Naive thymus-derived CD4-positive, alpha-beta T cell (primary cell): Measurements from ENCODE around the gene NPS. TPM values are rescaled to one million over a fixed set of nuclear protein-coding genes. Genes with fewer than 3 reads are reported as not detected.

Experiments used
- ATAC-seq: fragments of 150-1000 bp; cut with Tn5 transposase; 2 replicates; pipeline ENCODE4 v1.10.0; 2021; ENCODE audit warnings: mild to moderate bottlenecking, moderate library complexity
- CTCF ChIA-PET: fragments of 350-600 bp; sonication (Branson Sonifier 250); formaldehyde crosslinking; loops from one replicate; lab custom pipeline; 2021; ENCODE audit warnings: antibody characterized with exemption; lab: Charles Lee
- POLR2A ChIA-PET: fragments of 350-600 bp; sonication (Branson Sonifier 250); formaldehyde crosslinking; loops from one replicate; lab custom pipeline; 2021; ENCODE audit warnings: antibody characterized with exemption, inconsistent platforms; lab: Charles Lee
- DNase-seq, 9 donors: peaks; one replicate each; pipeline versions ENCODE4 v3.0.0 to v3.0.0-alpha.2; 2020 to 2022; ENCODE audit warnings: mixed read lengths in 1 of 9
- H3K27ac ChIP-seq: one replicate; pipeline ENCODE4 v1.7.0; 2013; ENCODE audit warnings: mild to moderate bottlenecking, low read depth, low read length, moderate library complexity
- H3K27me3 ChIP-seq, 2 donors: one replicate each; pipeline ENCODE4 v1.7.0; 2013; ENCODE audit warnings: low read length in 2 of 2, mild to moderate bottlenecking in 2 of 2, moderate library complexity in 2 of 2; ENCODE audit not compliant: control insufficient read depth in 2 of 2, insufficient read depth in 2 of 2
- H3K36me3 ChIP-seq, 3 experiments: 1 replicate in 2 of 3; 2 replicates in 1 of 3; pipeline ENCODE4 v1.7.0; 2013; ENCODE audit warnings: low read length in 3 of 3, mild to moderate bottlenecking in 3 of 3, moderate library complexity in 1 of 3; ENCODE audit not compliant: insufficient read depth in 3 of 3, control insufficient read depth in 2 of 3
- H3K4me1 ChIP-seq, 2 donors: one replicate each; pipeline ENCODE4 v1.7.0; 2013; ENCODE audit warnings: low read length in 2 of 2, mild to moderate bottlenecking in 2 of 2, moderate library complexity in 1 of 2; ENCODE audit not compliant: control insufficient read depth in 2 of 2, insufficient read depth in 2 of 2
- H3K4me3 ChIP-seq: 2 replicates; pipeline ENCODE4 v1.7.0; 2013; ENCODE audit warnings: mild to moderate bottlenecking, low read length
- H3K9me3 ChIP-seq, 3 experiments: 1 replicate in 2 of 3; 2 replicates in 1 of 3; pipeline ENCODE4 v1.7.0; 2013; ENCODE audit warnings: low read length in 3 of 3; ENCODE audit not compliant: control insufficient read depth in 2 of 3
- H3K27ac Mint-ChIP-seq, 9 donors: one replicate each; pipeline ENCODE4 v1.8.0; 2020 to 2022; ENCODE audit warnings: mixed read lengths in 9 of 9, mild to moderate bottlenecking in 8 of 9, moderate library complexity in 5 of 9, inconsistent platforms in 2 of 9
- H3K27me3 Mint-ChIP-seq, 5 donors: one replicate each; pipeline ENCODE4 v1.8.0; 2021 to 2022; ENCODE audit warnings: mixed read lengths in 5 of 5, mild to moderate bottlenecking in 1 of 5
- H3K36me3 Mint-ChIP-seq, 5 donors: one replicate each; pipeline ENCODE4 v1.8.0; 2020 to 2022; ENCODE audit warnings: mixed read lengths in 5 of 5, mild to moderate bottlenecking in 3 of 5, inconsistent platforms in 1 of 5
- H3K4me1 Mint-ChIP-seq, 7 donors: one replicate each; pipeline ENCODE4 v1.8.0; 2020 to 2022; ENCODE audit warnings: mixed read lengths in 7 of 7, mild to moderate bottlenecking in 3 of 7, inconsistent platforms in 1 of 7
- H3K4me3 Mint-ChIP-seq, 10 donors: one replicate each; pipeline ENCODE4 v1.8.0; 2020 to 2022; ENCODE audit warnings: mild to moderate bottlenecking in 10 of 10, mixed read lengths in 10 of 10, moderate library complexity in 6 of 10, inconsistent platforms in 2 of 10
- H3K9me3 Mint-ChIP-seq, 11 donors: one replicate each; pipeline ENCODE4 v1.8.0; 2020 to 2022; ENCODE audit warnings: mixed read lengths in 11 of 11, mild to moderate bottlenecking in 4 of 11, inconsistent platforms in 1 of 11, moderate library complexity in 1 of 11
- intact Hi-C, 2 donors: fragments of 100-400 bp; cut with micrococcal nuclease; formaldehyde crosslinking; loops; one replicate each; pipeline ENCODE4 v1.15.1; 2023
- polyA plus RNA-seq, 2 donors: library from polyadenylated mRNA; unstranded; fragments of 300-500 nt; fragmentation: Illumina TruSeq; gene quantifications; one replicate each; pipeline ENCODE4 v1.2.3, GENCODE V29; 2021
- total RNA-seq, 6 experiments: library from RNA in 5 of 6; stranded (reverse) in 5 of 6; gene quantifications; 1 replicate in 5 of 6; 2 replicates in 1 of 6; pipeline ENCODE4 v1.2.3 and lab custom pipeline; 2021 to 2026

The NPS gene
- total and polyA plus RNA-seq, 7 experiments from 2014 or later, result not detected

DNA sequence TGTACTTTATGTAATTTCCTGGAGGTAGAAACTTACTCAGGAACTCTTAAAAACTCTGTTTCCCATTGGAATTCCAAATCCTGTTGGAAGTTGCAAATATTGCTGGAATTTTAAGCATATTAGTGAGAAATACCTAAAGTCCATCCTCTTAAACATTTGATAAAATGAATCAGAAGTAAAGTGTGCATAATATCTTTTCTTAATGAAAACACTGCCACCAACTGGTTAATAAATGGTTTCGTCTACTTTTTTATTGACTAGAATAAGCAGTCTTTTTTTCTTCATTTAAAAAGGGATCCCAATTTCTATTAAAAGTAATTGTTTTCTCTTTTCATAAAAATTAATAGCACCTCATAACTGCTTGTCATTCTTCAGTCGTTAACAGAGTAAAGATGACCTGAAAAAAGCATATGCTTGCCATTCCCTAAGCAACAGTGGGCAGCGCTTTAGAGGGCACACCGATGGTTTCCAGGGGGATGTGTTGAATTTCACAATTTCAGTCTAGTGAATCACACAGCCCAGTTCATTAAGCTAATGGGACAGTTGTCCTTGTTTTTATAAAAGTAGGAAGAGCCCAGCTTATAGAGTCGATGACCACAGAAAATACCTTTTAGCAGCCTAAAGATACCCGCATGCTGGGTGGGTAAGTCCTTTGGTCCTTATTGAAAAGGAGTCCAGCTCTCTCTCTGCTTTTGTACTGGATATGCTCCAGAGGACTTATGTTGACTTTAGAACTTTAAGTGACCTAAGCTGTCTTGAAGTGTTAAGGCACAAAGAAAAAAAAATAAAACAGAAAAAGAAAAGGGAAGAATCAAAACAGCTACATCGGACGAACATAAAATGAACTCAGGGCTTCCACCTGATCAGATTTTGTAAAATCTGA, 28.5 kb downstream of the NPS start:
- peaks cover 0 to 28% (median 20%) of the 10 kb centered on the region in 5 donors for H3K27me3 Mint-ChIP-seq
- intact Hi-C loops, result loop anchor here in 1 of 2 donors (5.0 kb wide), 1 partner anchor 1710 kb away; no protein-coding TSS in a partner anchor
- CTCF ChIA-PET, result no interaction called here

GRCh38 chr10:127578259-127578960, 29.3 kb downstream of the NPS start:
- ChIA-PET POLR2A (no interaction called here), CTCF (no interaction called here)

More for the DNA sequence above, 28.5 kb downstream of the NPS start:
- Histone ChIP-seq H3K9me3 (no peaks in the 10 kb centered on the region), H3K4me1 (no peaks in the 10 kb centered on the region), H3K36me3 (no peaks in the 10 kb centered on the region), H3K27me3 (no peaks in the 10 kb centered on the region), H3K4me3 (no peak overlapping the region), H3K27ac (no peak overlapping the region)
- H3K4me3 Mint-ChIP-seq, result no peak overlapping the region
- POLR2A ChIA-PET, result no interaction called here
- no peak overlapping the region for H3K27ac Mint-ChIP-seq
- no peaks in the 10 kb centered on the region for H3K4me1 Mint-ChIP-seq
- DNase-seq, result no peak
- ATAC-seq, result no peak
- H3K36me3 Mint-ChIP-seq, result no peaks in the 10 kb centered on the region
- H3K9me3 Mint-ChIP-seq, result peaks cover 0 to 17% (median 5%) of the 10 kb centered on the region in 11 donors

DNA sequence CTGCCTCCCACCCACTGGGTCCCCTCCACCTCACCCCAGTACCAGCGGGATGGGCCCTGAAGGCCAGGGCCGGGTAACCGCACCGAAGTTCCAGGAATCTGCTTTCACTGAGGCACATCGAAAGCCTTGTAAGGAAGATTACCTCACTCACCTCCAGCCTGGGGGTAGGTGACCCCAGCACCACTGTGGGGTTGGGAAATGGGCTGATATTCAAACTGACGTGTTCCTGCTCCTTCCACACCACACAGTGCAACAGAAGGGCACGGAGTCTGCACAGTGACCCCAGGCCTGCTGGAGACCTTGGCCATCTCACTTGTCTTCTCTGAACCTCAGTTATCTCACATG, 29.8 kb downstream of the NPS start:
- H3K9me3 Mint-ChIP-seq, result peaks cover 0 to 7% (median 0%) of the 10 kb centered on the region in 11 donors
- H3K27me3 Mint-ChIP-seq, result peaks cover 0 to 33% (median 25%) of the 10 kb centered on the region in 5 donors
- H3K4me1 Mint-ChIP-seq, result no peaks in the 10 kb centered on the region
- ATAC-seq (no peak), DNase-seq (no peak)
- no peaks in the 10 kb centered on the region for H3K4me1 ChIP-seq
- H3K27ac ChIP-seq, result no peak overlapping the region
- H3K36me3 Mint-ChIP-seq, result no peaks in the 10 kb centered on the region
- no peak overlapping the region for H3K4me3 ChIP-seq
- ChIA-PET POLR2A (no interaction called here), CTCF (no interaction called here)
- H3K36me3 ChIP-seq, result no peaks in the 10 kb centered on the region
- no peaks in the 10 kb centered on the region for H3K27me3 ChIP-seq
- H3K4me3 Mint-ChIP-seq, result no peak overlapping the region
- intact Hi-C loops, result loop anchor here in 1 of 2 donors (5.0 kb wide), 1 partner anchor 1712 kb away; no protein-coding TSS in a partner anchor
- no peak overlapping the region for H3K27ac Mint-ChIP-seq
- H3K9me3 ChIP-seq, result no peaks in the 10 kb centered on the region

More at GRCh38 chr10:127578259-127578960, 29.3 kb downstream of the NPS start:
- DNase-seq (no peak), ATAC-seq (no peak)
- no peak overlapping the region for H3K4me3 Mint-ChIP-seq
- no peaks in the 10 kb centered on the region for H3K36me3 ChIP-seq
- intact Hi-C loops, result loop anchor here in 1 of 2 donors (5.0 kb wide), 1 partner anchor 1711 kb away; no protein-coding TSS in a partner anchor
- no peak overlapping the region for H3K27ac ChIP-seq
- peaks cover 0 to 9% (median 3%) of the 10 kb centered on the region in 11 donors for H3K9me3 Mint-ChIP-seq
- no peaks in the 10 kb centered on the region for H3K4me1 Mint-ChIP-seq
- H3K27ac Mint-ChIP-seq, result no peak overlapping the region
- H3K36me3 Mint-ChIP-seq, result no peaks in the 10 kb centered on the region
- H3K4me1 ChIP-seq, result no peaks in the 10 kb centered on the region
- peaks cover 0 to 28% (median 25%) of the 10 kb centered on the region in 5 donors for H3K27me3 Mint-ChIP-seq
- no peaks in the 10 kb centered on the region for H3K9me3 ChIP-seq
- H3K27me3 ChIP-seq, result no peaks in the 10 kb centered on the region
- no peak overlapping the region for H3K4me3 ChIP-seq

DNA sequence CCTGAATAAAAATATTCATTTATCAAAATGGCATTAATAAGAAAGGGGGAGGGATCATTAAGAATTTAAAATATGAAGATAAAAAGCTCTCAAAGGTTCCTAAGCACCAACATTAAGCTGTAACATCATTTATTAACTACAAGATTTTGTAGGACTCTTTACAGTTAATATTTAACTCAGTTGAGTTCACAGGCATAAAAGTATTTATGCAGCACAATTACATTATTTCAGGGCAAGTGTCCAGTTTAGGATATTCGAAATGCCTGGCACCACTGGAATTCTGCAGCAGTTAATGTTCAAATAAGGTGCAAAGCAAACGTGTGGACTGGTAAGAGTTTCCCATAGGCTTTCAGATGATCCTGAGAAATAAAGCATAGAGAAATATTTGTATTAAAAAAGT, 30.5 kb downstream of the NPS start:
- H3K36me3 ChIP-seq, result no peaks in the 10 kb centered on the region
- no peak overlapping the region for H3K4me3 Mint-ChIP-seq
- CTCF ChIA-PET, result no interaction called here
- no peak overlapping the region for H3K27ac ChIP-seq
- DNase-seq (no peak), ATAC-seq (no peak)
- H3K9me3 Mint-ChIP-seq, result peaks cover 0 to 3% (median 0%) of the 10 kb centered on the region in 11 donors
- no peaks in the 10 kb centered on the region for H3K9me3 ChIP-seq
- intact Hi-C loops, result loop anchor here in 1 of 2 donors (5.0 kb wide), 1 partner anchor 1712 kb away; no protein-coding TSS in a partner anchor
- H3K27me3 Mint-ChIP-seq, result peaks cover 0 to 32% (median 19%) of the 10 kb centered on the region in 5 donors
- H3K4me3 ChIP-seq, result no peak overlapping the region
- H3K4me1 ChIP-seq, result no peaks in the 10 kb centered on the region
- no peaks in the 10 kb centered on the region for H3K27me3 ChIP-seq
- no peaks in the 10 kb centered on the region for H3K36me3 Mint-ChIP-seq
- H3K4me1 Mint-ChIP-seq, result no peaks in the 10 kb centered on the region
- POLR2A ChIA-PET, result no interaction called here
- H3K27ac Mint-ChIP-seq, result no peak overlapping the region

GRCh38 chr10:127580822-127581221, 31.7 kb downstream of the NPS start:
- ChIA-PET CTCF (no interaction called here), POLR2A (no interaction called here)
- no peak overlapping the region for H3K4me3 Mint-ChIP-seq
- Histone ChIP-seq H3K27ac (no peak overlapping the region), H3K4me1 (no peaks in the 10 kb centered on the region), H3K4me3 (no peak overlapping the region), H3K36me3 (no peaks in the 10 kb centered on the region), H3K27me3 (no peaks in the 10 kb centered on the region), H3K9me3 (peaks cover 0 to under 1% (median 0%) of the 10 kb centered on the region in 3 experiments)
- no peaks in the 10 kb centered on the region for H3K4me1 Mint-ChIP-seq
- intact Hi-C loops, result no loop called here
- peaks cover 0 to 33% (median 13%) of the 10 kb centered on the region in 5 donors for H3K27me3 Mint-ChIP-seq
- DNase-seq, result no peak
- ATAC-seq, result no peak
- peaks cover 0 to 3% (median 0%) of the 10 kb centered on the region in 11 donors for H3K9me3 Mint-ChIP-seq
- no peaks in the 10 kb centered on the region for H3K36me3 Mint-ChIP-seq
- no peak overlapping the region for H3K27ac Mint-ChIP-seq

- POLR2A ChIA-PET, result no interaction called here
Observed at GRCh38 chr10:127585519-127586023, 36.5 kb downstream of the NPS start.

More at GRCh38 chr10:127585519-127586023, 36.5 kb downstream of the NPS start:
- H3K27me3 ChIP-seq, result no peaks in the 10 kb centered on the region
- CTCF ChIA-PET, result no interaction called here
- Mint-ChIP-seq H3K9me3 (peaks cover 0 to 17% (median 4%) of the 10 kb centered on the region in 11 donors), H3K4me3 (no peak overlapping the region), H3K4me1 (no peaks in the 10 kb centered on the region), H3K36me3 (peaks cover 0 to 8% (median 0%) of the 10 kb centered on the region in 5 donors), H3K27me3 (peaks cover 0 to 30% (median 21%) of the 10 kb centered on the region in 5 donors), H3K27ac (no peak overlapping the region)
- ATAC-seq, result no peak
- H3K27ac ChIP-seq, result no peak overlapping the region
- no peak for DNase-seq
- intact Hi-C loops, result no loop called here
- no peaks in the 10 kb centered on the region for H3K4me1 ChIP-seq
- H3K9me3 ChIP-seq, result peaks cover 0 to 5% (median 0%) of the 10 kb centered on the region in 3 experiments
- H3K4me3 ChIP-seq, result no peak overlapping the region
- H3K36me3 ChIP-seq, result no peaks in the 10 kb centered on the region
